Activated naive CD4-positive, alpha-beta T cell treated with Interleukin-2 at 50 U/mL for 16 hours (primary cell): ENCODE data around the gene MLC1.

Experiments
- DNase-seq: peaks from one replicate; pipeline ENCODE4 v3.0.0-alpha.2; 2020

MLC1 gene

DNA sequence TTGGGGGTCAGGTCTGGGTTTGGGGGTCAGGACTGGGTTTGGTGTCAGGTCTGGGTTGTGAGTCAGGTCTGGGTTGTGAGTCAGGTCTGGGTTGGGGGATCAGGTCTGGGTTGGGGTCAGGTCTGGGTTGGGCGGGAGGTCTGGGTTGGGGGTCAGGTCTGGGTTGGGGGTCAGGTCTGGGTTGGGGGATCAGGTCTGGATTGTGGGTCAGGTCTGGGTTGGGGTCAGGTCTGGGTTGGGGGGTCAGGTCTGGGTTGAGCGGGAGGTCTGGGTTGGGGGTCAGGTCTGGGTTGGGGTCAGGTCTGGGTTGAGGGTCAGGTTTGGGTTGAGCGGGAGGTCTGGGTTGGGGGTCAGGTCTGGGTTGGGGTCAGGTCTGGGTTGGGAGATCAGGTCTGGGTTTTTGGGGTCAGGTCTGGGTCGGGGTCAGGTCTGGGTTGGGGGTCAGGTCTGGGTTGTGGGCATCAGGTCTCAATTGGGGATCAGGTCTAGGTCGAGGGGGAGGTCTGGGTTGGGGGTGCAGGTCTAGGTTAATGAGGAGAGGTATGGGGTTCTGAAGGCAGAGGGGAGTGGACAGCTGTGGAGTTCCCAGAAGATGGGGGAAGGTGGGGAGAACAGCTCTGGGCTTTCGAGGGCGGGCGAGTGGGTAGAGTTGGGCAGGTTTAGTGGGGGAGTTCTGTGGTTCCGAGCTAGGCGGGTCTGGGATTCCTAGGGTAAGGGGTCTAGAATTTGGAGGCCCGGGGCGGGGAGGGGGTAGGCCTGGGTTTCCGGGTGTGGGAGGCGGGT is 27.8 kb downstream of the MLC1 start:
- DNase-seq, result no peak

- DNase-seq, result no peak
These were observed 28.8 kb downstream of the MLC1 start for GRCh38 chr22:50056214-50056972.

DNA sequence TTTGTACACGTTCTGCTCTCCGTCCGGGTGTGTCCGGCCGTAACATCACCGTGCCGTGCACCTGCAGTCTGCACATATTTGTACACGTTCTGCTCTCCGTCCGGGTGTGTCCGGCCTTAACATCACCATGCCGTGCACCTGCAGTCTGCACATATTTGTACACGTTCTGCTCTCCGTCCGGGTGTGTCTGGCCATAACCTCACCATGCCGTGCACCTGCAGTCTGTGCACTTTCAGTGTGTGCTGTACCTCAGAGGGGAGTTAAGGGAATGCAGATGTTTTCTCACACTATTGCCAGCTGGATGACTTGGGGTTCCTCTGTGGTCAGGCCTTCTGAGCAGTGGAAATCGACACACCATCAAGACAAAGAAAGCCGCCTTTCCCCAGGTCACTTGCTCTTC is 31.4 kb downstream of the MLC1 start:
- DNase-seq, result no peak

DNA sequence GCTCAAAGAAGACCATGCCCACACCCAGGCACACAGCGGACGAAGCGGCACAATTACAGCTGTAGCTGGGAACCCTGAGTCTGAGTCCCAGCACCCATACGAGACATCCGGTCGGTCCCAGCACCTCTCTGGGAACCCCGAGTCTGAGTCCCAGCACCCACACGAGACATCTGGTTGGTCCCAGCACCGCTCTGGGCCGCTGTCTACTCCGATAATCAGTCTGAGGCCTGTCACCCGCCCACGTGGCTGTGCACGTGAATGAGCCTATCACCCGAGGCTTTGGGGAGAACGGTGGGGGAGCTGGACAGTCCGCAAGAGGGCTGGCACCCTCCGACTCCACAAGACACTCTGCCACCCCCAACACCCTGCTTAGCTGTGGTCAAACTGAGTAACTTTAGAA is 33.3 kb downstream of the MLC1 start:
- DNase-seq, result no peak

GRCh38 chr22:50049299-50050195 is 35.7 kb downstream of the MLC1 start:
- no peak for DNase-seq

DNA sequence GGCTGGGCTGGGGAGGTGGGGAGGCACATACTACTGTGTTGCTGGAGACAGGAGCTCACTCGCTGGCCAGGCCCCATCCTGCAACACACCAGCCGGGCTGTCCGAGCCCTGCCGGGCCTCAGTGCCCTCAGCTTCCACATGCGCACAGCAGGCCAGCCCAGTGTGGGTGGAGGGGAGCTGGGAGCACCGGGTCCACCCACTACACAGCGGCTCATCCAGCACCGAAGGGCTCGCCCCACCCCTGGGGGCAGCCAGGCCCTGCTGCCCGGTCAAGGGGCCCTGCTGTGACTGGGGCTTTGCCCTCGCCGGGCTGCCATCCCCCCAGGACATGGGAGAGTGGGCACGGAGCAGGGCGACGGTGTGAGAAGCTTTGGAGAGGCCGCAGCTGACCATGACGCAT is 36.4 kb downstream of the MLC1 start:
- DNase-seq, result no peak

DNA sequence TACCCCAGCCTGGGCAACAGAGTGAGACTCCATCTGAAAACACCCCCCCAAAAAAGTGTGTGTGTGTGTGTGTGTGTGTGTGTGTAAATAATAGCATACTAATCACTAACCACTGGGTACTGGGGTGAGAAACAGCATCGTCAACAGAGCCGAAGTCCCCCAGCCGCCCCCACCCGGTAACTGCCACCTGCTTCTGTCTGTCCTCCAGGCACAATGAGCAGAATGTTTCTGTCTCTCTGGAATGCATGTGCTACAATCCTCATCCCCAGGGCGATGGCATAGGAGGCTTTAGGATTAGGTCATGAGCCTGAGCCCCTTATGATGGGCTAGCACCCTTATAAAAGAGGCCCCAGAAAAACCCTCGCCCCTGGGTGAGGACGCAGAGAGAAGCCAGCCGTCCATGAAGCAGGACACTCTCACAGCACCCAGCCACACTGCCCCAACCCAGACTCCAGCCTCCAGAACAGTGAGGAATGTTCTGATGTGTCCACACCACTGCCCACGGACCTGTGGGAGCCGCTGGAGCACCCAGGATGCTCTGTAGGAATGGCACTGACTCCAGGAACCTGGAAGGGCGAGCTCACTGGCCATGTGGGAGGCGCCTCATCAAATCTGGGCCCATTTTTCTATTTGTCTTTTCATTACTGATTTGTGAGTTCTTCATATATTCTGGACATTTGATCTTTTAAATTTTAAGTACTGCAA is 37.0 kb downstream of the MLC1 start:
- DNase-seq, result no peak

- DNase-seq, result no peak
These were observed 37.9 kb downstream of the MLC1 start for GRCh38 chr22:50047346-50047745.

- no peak for DNase-seq
These were observed 38.6 kb downstream of the MLC1 start for GRCh38 chr22:50046481-50047245.

DNA sequence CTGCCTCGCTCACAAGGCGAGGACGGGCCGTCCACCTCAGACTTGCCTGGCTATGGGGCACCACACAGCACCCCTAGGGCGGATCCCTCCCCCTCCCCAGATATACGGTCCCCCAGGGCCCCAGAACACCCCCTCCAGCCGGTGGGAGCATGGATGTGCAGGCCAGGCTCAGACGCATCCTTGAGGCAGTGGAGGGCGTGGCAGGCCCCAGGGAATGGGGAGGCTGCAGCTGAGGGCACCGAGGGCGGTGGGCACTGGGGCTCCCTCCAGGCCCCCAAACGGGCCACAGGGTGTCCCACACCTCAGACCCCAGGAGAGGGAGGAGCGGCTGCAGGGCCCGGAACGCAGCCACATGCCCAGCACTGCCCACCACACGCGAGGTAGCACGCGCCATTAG is 39.2 kb downstream of the MLC1 start:
- DNase-seq, result no peak

GRCh38 chr22:50045211-50046018 is 39.8 kb downstream of the MLC1 start:
- no peak for DNase-seq

DNA sequence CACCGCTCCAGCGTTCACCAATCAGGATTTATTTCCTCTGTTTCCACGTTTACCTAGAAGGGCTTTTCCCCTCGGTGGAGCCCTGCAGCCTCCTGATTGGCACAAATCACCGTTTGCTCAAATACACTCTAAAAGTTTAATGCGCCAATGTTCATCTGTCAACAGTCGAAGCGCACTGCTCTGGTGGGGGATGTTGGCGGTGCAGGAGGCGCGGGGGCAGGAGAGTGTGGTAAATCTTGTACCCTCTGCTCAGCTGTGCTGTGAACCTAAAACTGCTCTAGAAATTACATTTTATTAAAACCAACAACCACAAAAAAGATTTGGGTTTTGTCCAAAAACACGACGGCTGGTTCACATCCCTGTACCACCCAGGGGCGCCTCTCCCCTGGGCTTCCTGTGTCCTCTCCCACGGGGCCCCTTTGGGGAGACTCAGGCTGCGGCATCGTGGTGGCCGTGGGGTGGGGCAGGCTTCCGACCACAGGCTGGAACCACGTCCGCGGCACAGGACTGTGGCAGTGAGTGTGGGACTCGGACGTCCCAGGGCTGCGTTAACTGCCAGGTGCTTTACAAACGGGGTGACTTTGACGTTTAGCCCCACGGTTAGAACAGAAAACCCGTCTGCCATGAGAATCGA is 40.6 kb downstream of the MLC1 start:
- no peak for DNase-seq

- no peak for DNase-seq
These were observed 43.7 kb downstream of the MLC1 start for GRCh38 chr22:50041361-50042065.

DNA sequence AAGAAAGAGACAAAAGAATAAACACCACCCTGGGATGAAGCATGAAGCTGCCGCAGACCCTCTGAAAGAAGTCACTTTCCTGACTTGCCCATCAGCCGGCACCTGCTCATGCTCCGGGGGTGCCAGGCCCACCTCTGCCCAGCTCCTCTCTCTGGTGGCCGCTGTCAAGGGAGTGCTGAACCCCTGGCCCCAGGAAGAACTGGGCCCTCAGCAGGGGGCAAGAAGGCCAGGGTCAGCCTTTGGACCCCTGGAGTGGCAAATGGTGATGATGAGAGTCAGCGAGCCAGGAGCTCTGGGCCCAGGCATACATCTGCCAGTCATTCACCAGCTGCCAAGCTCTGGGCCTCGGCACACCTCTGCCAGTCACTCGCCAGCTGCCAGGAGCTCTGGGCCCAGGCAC is 44.5 kb downstream of the MLC1 start:
- no peak for DNase-seq

DNA sequence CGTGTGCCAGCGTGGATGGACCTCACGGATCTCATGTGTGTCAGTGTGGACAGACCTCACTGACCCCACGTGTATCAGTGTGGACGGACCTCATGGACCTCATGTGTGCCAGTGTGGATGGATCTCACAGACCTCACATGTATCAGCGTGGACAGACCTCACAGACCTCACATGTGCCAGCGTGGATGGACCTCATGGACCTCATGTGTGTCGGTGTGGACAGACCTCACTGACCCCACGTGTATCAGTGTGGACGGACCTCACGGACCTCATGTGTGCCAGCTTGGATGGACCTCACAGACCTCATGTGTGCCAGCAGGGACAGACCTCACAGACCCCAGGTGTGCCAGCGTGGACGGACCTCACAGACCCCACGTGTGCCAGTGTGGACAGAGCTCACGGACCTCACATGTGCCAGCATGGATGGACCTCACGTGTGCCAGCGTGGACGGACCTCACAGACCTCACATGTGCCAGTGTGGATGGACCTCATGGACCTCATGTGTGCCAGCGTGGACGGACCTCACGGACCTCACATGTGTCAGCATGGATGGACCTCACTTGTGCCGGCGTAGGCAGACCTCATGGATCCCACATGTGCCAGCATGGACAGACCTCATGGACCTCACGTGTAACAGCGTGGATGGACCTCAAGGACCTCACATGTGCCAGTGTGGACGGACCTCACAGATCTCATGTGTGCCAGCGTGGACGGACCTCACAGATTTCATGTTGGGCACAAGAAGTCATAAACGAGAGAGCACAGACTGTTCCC is 45.4 kb downstream of the MLC1 start:
- DNase-seq, result no peak

DNA sequence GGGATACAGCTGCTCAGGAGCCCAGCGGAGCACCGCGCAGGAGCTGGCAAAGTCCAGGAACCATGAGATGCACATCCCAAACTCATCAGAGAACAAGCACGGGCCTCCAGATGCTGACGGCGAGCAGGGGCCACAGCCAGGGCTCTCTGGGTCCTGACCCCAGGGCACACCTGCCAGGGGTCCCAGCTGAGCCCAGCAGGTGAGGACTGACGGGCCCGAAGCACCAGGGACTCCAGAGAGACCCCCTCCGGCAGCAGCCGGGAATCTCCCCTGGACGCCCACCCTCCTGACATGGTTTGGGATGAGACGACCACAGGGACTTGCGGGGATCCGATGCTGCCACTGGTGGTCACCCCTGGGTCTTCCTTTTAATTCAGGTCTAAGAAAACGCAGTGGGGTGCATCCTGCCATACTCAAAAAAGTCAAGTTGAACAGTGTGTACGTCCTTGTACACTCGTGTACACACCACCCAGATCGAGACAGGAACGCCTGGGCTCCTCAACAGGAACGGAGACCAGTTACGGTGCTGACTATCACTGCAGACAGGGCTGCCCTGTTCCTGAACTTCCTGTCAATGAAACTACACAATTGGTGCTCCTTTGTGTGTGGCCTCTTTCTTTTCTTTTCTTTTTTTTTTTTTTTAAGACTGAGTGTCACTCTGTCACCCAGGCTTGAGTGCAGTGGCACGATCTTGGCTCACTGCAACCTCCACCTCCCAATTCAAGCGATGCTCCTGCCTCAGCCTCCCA is 49.1 kb downstream of the MLC1 start:
- DNase-seq, result no peak

DNA sequence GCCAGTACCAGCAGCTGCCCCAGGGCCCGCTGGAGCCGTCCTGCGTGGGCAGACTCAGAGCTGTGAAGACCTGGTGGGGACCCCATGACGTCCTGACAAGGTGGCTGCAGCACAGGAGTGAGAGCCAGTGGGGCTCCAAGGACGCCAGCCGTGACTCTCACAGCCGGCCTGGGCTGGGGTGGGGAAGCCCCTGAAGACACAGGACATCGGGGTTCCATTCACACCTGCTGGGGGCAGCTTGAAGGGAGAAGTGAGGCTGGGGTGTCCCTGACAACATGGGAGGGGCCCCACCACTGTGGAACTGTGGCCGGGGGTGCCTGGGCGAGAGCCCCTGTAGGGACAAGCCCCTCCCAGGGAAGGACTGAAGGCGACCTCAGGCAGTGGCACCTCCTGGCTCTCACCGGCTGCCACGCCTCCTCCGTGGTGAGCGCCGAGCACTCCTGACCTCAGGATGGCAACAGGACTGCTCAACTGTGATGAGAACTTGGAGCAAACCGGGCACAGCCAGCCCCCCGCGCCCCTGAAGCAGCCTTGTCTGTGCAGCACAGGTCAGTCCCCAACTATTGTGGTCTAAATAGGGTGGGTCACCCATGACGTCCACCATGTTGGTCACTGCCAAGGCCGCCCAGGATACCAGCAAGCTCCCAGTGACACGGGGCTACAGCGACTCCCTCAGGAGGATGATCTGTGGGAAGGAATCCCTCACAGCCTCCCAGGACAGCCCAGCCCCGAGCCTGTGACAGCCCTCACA is 49.9 kb downstream of the MLC1 start:
- DNase-seq, result no peak
